Prostate gland (tissue), 2 donors: ENCODE data around the gene COL9A3. TPM values are rescaled to one million over a fixed set of nuclear protein-coding genes. Genes with fewer than 3 reads are reported as not detected.

Source experiments
- DNase-seq: peaks from one replicate; pipeline ENCODE4 v3.0.0-alpha.2; 2019; ENCODE audit warnings: low spot score
- H3K27ac ChIP-seq, 2 donors: fragments of 200-600 bp; sonication (generic); 2 replicates each; pipeline ENCODE4 v1.5.1; 2017 to 2019
- H3K27me3 ChIP-seq: fragments of 200-600 bp; sonication (generic); replicated peaks from 2 replicates; pipeline ENCODE4 v1.5.1; 2019; ENCODE audit not compliant: insufficient read depth
- H3K36me3 ChIP-seq, 2 donors: fragments of 200-600 bp; sonication (generic); 1 replicate in 1 of 2; 2 replicates in 1 of 2; pipeline versions ENCODE4 v1.5.1 to v1.8.1; 2017 to 2019
- H3K4me1 ChIP-seq: fragments of 200-600 bp; sonication (generic); replicated peaks from 2 replicates; pipeline ENCODE4 v1.5.1; 2019
- H3K4me3 ChIP-seq, 2 donors: fragments of 200-600 bp; sonication (generic); 2 replicates each; pipeline ENCODE4 v1.5.1; 2017 to 2019
- H3K9me3 ChIP-seq: fragments of 200-600 bp; sonication (generic); 2 replicates; pipeline ENCODE4 v1.5.1; 2017
- POLR2A ChIP-seq: fragments of 450-650 bp; IDR thresholded peaks from one replicate; pipeline ENCODE4 v1.6.1; 2016; ENCODE audit warnings: antibody characterized with exemption, mild to moderate bottlenecking
- POLR2AphosphoS5 ChIP-seq: sonication (generic); formaldehyde crosslinking; IDR thresholded peaks from one replicate; pipeline ENCODE4 v1.6.1; 2017; ENCODE audit warnings: antibody characterized with exemption
- WGBS: methylation state at CpG from one replicate; pipeline ENCODE4 v1.1.5; 2018; 5-methylcytosine and 5-hydroxymethylcytosine counted together
- intact Hi-C: fragments of 100-400 bp; cut with DNase I; formaldehyde crosslinking; loops from one replicate; pipeline ENCODE4 v1.14.2; 2022
- total RNA-seq, 2 donors: library from RNA; depleted of rRNA; stranded (reverse); fragments of >200 nt; gene quantifications; one replicate each; pipeline ENCODE4 v1.1.0, GENCODE V29; 2016
- TF ChIP-seq, protein P1 (sequence below), 4 experiments: fragments of 200-600 bp in 2 of 4; fragments of 450-650 bp in 2 of 4; sonication (generic) in 2 of 4; IDR thresholded peaks; 1 replicate in 3 of 4; 2 replicates in 1 of 4; pipeline ENCODE4 v1.5.1; 2016 to 2019; ENCODE audit warnings: antibody characterized with exemption in 4 of 4, mild to moderate bottlenecking in 2 of 4, moderate library complexity in 2 of 4

COL9A3 gene
- total RNA-seq, 2 donors from 2014 or later: 5.8 to 6.5 TPM

DNA sequence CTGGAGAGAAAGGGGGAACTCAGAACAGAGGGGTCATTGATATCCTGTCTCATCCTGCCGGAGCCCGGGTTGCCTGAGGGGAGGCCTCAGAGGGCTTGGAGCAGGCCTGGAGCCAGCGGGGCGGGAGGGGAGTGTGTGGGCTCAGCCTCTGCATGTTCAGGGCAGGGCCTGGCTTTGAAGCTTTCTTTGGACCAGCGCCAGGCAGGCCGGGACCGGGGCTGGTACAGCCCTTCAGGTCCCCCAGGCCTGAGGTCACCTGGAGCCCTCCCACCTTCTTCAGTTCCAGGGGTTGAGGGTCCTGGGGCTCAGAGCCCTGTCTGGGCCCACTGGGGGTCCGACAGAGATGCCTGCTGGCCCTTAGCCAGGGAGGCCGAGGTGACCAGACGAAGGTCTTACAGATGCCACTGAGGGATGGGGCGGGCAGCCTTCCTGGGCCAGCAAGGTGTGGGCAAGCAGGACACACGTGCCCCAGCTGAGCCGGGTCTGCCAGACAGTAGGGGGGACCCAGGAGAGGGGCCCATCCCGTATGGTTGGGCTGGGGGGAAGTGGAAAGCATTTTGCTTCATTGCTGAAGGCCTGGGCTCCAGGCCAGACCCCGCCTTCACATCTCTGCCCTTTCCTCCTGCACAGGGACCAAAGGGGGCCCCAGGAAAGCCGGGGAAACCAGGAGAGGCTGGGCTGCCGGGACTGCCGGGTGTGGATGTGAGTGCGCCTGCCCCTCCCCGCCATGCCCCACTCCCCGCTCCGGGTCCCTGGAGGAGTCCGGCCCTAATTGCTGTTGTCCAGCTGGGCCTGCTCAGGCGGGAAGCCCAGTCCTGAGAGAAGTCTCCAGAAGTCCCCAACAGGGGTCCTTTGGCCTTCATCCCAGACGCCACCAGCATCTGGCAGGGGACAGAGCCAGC, 2.0 kb downstream of the COL9A3 start:
- intact Hi-C loops: no loop called here
- Histone ChIP-seq H3K36me3 (no peaks in the 10 kb centered on the region), H3K4me1 (peaks cover 6% of the 10 kb centered on the region), H3K27me3 (peaks cover 12% of the 10 kb centered on the region), H3K4me3 (no peak overlapping the region), H3K9me3 (no peaks in the 10 kb centered on the region), H3K27ac (no peak overlapping the region)
- TF ChIP-seq, protein P1, sequence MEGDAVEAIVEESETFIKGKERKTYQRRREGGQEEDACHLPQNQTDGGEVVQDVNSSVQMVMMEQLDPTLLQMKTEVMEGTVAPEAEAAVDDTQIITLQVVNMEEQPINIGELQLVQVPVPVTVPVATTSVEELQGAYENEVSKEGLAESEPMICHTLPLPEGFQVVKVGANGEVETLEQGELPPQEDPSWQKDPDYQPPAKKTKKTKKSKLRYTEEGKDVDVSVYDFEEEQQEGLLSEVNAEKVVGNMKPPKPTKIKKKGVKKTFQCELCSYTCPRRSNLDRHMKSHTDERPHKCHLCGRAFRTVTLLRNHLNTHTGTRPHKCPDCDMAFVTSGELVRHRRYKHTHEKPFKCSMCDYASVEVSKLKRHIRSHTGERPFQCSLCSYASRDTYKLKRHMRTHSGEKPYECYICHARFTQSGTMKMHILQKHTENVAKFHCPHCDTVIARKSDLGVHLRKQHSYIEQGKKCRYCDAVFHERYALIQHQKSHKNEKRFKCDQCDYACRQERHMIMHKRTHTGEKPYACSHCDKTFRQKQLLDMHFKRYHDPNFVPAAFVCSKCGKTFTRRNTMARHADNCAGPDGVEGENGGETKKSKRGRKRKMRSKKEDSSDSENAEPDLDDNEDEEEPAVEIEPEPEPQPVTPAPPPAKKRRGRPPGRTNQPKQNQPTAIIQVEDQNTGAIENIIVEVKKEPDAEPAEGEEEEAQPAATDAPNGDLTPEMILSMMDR (IDR thresholded peaks at IDR 0.05): no peak
- no peak for TF ChIP-seq POLR2AphosphoS5
- TF ChIP-seq POLR2A: no peak
- WGBS: 20% methylated on average over 24 of the region's 25 CpGs
- DNase-seq: no peak

DNA sequence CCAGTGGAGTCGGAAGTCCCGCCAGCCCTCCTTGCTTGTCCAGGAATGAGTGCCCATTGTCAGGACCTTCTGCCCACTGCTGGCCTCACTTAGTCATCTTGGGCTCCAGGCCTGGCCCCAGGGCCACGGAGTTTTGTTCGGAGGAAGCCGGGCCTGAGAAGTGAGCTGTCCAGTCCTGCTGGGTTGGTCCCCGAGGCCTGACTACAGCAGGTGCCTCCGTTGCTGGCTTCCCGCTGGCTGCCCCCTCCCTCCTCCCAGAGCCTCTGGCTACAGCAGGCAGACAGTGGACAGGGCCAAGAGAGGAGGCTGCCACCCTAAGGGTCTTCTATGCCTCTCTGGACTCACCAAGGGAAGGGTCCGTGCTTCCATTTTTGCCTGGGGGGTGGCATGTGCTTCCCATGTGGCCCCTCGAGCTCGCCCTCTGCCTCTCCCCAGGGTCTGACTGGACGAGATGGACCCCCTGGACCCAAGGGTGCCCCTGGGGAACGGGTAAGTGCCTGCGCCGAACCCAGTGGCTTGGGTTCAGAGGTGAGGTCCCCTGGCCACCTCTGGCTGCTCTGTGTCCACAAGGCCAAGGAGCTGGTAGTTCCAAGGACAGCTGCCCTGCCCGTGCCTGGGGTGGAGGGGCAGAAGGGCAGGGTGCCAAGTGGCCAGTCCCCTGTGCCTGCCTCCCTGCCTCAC, 2.8 kb downstream of the COL9A3 start:
- peaks cover 12% of the 10 kb centered on the region for H3K27me3 ChIP-seq
- H3K4me3 ChIP-seq: no peak overlapping the region
- H3K9me3 ChIP-seq: no peaks in the 10 kb centered on the region
- TF ChIP-seq, protein P1 (IDR thresholded peaks at IDR 0.05): no peak
- TF ChIP-seq POLR2AphosphoS5: no peak
- TF ChIP-seq POLR2A: no peak
- no peak overlapping the region for H3K27ac ChIP-seq
- H3K36me3 ChIP-seq: no peaks in the 10 kb centered on the region
- no peak for DNase-seq
- peaks cover 6% of the 10 kb centered on the region for H3K4me1 ChIP-seq
- 54% methylated on average over 16 of the region's 16 CpGs for WGBS
- intact Hi-C loops: no loop called here

DNA sequence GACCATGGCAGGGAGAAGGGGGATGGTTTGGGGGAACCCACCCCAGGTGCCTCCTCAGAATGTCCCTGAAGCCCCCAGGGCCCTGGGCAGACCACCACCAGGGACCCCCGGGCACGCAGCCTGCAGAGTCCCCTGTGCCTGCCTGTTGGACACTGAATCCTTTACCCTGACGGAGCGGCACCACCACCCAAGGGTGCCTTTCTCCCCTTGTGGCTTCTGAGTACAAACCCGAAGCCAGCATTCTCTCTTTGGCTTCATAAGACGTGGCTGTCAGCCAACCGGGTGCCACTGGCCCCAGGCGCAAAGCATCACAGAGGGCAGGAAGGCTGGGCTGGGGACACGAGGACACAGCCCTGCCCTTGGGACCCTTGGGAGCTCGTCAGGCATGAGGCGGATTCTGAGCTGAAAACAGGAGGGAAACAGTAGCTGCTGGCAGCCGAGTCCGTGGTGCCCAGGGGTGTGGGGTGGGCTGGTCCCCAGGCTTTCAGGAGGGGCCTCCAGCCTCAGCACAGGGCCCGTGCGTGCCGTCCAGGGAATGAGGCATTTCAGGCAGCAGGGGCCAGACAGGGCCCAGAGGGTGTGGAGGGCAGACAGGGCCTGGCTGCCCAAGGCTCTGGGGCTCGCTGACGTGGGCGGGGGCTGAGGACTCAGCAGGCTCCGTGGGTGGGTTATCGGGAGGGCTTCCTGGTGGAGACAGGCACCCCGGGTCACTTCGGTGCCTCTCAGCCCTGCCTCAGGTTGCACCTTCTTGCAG, 3.5 kb downstream of the COL9A3 start:
- intact Hi-C loops: no loop called here
- H3K4me3 ChIP-seq: no peak overlapping the region
- peaks cover 6% of the 10 kb centered on the region for H3K4me1 ChIP-seq
- no peak overlapping the region for H3K27ac ChIP-seq
- no peaks in the 10 kb centered on the region for H3K9me3 ChIP-seq
- DNase-seq: no peak
- no peaks in the 10 kb centered on the region for H3K36me3 ChIP-seq
- TF ChIP-seq POLR2A (no peak), POLR2AphosphoS5 (no peak)
- TF ChIP-seq, protein P1 (IDR thresholded peaks at IDR 0.05): no peak
- H3K27me3 ChIP-seq: peaks cover 12% of the 10 kb centered on the region
- WGBS: 56% methylated on average over 14 of the region's 23 CpGs

DNA sequence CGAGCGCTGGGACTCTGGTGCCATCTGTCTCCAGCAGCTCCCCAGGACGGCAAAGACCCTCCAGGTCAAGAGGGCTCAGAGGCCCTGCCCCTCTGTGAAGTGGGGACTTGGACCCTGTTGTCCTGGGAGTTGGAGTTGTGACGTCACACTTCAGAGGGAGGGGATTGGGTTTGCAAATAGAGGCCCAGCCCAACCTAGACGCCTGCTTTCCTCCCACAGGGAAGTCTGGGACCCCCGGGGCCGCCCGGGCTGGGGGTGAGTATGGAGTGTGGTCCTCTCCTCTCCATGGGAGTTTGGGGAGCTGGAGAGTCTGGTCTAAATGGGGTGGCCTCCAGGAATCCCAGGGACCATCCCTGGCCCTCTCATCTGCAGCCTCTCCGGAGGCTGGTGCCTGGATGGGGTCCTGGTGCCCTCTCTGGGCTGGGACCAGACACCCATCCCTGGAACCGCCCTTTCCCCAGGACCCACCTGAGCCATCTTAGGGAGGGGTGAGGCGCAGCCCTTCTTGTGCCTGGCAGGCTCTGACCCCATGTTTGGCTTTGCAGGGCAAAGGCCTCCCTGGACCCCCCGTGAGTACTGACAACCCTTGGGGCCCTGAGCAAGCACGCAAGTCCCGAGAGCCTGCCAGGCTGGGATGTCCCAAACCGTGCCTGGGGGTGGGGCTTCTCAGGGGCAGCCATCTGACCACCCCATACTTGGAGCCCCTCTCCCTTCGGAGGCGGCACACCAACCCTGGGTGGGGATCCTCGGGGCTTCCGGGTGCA, 4.3 kb downstream of the COL9A3 start:
- peaks cover 5% of the 10 kb centered on the region for H3K4me1 ChIP-seq
- no peak for DNase-seq
- H3K27me3 ChIP-seq: peaks cover 12% of the 10 kb centered on the region
- intact Hi-C loops: no loop called here
- TF ChIP-seq POLR2AphosphoS5 (no peak), POLR2A (no peak)
- TF ChIP-seq, protein P1 (IDR thresholded peaks at IDR 0.05): no peak
- H3K9me3 ChIP-seq: no peaks in the 10 kb centered on the region
- H3K36me3 ChIP-seq: no peaks in the 10 kb centered on the region
- 90% methylated on average over 10 of the region's 19 CpGs for WGBS
- H3K27ac ChIP-seq: no peak overlapping the region
- H3K4me3 ChIP-seq: no peak overlapping the region
